Keratinocyte (primary cell): ENCODE results near the gene ADAMTS13.

Experiments used
- CTCF ChIP-seq, 3 experiments: IDR thresholded peaks in 1 of 3; conservative IDR thresholded peaks in 1 of 3; optimal IDR thresholded peaks in 1 of 3; 2 replicates in 2 of 3; 3 replicates in 1 of 3; pipeline versions ENCODE3 to v1.5.1; 2011; ENCODE audit warnings: low read length in 3 of 3, mild to moderate bottlenecking in 3 of 3, moderate library complexity in 2 of 3, control low read depth in 1 of 3, inconsistent platforms in 1 of 3; ENCODE audit not compliant: insufficient read depth in 2 of 3; ENCODE audit errors: extremely low read depth in 1 of 3
- EZH2 ChIP-seq: IDR thresholded peaks from one replicate; pipeline ENCODE4 v1.6.1; 2012; ENCODE audit warnings: inconsistent platforms, mild to moderate bottlenecking, low read length, moderate library complexity

GRCh38 chr9:133430244-133430643 is 8.1 kb downstream of the ADAMTS13 start:
- TF ChIP-seq CTCF (optimal IDR thresholded peaks at IDR 0.05 in 1 of 3, IDR thresholded peaks at IDR 0.05 in 1 of 3, conservative IDR thresholded peaks at IDR 0.05 in 1 of 3; ENCODE audit: extremely low read depth in 1 of 3, insufficient read depth in 2 of 3, low read length in 3 of 3): no peak
- no peak for TF ChIP-seq EZH2
